ENCODE data around the gene TSPAN6.

TSPAN6 gene

GRCh38 chrX:100677611-100678181 is 41.1 kb upstream of the TSPAN6 start:
- no peak for TF ChIP-seq CTCF (IDR thresholded peaks at IDR 0.05; ENCODE audit: borderline replicate concordance, insufficient read depth, low read depth, low read length)
- H3K4me3 ChIP-seq (ENCODE audit: low read depth, low read length), result no peak overlapping the region

GRCh38 chrX:100674705-100675104 is 38.1 kb upstream of the TSPAN6 start:
- TF ChIP-seq CTCF (IDR thresholded peaks at IDR 0.05; ENCODE audit: borderline replicate concordance, insufficient read depth, low read depth, low read length), result no peak
- no peak overlapping the region for H3K4me3 ChIP-seq (ENCODE audit: low read depth, low read length)

- no peak for TF ChIP-seq CTCF (IDR thresholded peaks at IDR 0.05; ENCODE audit: borderline replicate concordance, insufficient read depth, low read depth, low read length)
These were observed 36.9 kb upstream of the TSPAN6 start for GRCh38 chrX:100673397-100673953.

GRCh38 chrX:100672966-100673365 is 36.4 kb upstream of the TSPAN6 start:
- no peak for TF ChIP-seq CTCF (IDR thresholded peaks at IDR 0.05; ENCODE audit: borderline replicate concordance, insufficient read depth, low read depth, low read length)
- no peak overlapping the region for H3K4me3 ChIP-seq (ENCODE audit: low read depth, low read length)

More at GRCh38 chrX:100673397-100673953, 36.9 kb upstream of the TSPAN6 start:
- H3K4me3 ChIP-seq (ENCODE audit: low read depth, low read length), result no peak overlapping the region

GRCh38 chrX:100663642-100664041 is 27.0 kb upstream of the TSPAN6 start:
- TF ChIP-seq CTCF (IDR thresholded peaks at IDR 0.05; ENCODE audit: borderline replicate concordance, insufficient read depth, low read depth, low read length), result no peak
- no peak overlapping the region for H3K4me3 ChIP-seq (ENCODE audit: low read depth, low read length)

- H3K4me3 ChIP-seq (ENCODE audit: low read depth, low read length), result no peak overlapping the region
- no peak for TF ChIP-seq CTCF (IDR thresholded peaks at IDR 0.05; ENCODE audit: borderline replicate concordance, insufficient read depth, low read depth, low read length)
These were observed 26.2 kb upstream of the TSPAN6 start for GRCh38 chrX:100662796-100663195.

GRCh38 chrX:100662170-100662569 is 25.6 kb upstream of the TSPAN6 start:
- no peak for TF ChIP-seq CTCF (IDR thresholded peaks at IDR 0.05; ENCODE audit: borderline replicate concordance, insufficient read depth, low read depth, low read length)
- no peak overlapping the region for H3K4me3 ChIP-seq (ENCODE audit: low read depth, low read length)
